HUES64 (cell line): ENCODE data around the gene DCAF10.
"Not testable (repeated sequence)": the region's sequence is repeated elsewhere in the genome, so short reads cannot be mapped to it uniquely, and the experiment has no call there.

Experiments used
- H3K27ac ChIP-seq: 2 replicates; pipeline ENCODE4 v1.7.0; 2013; ENCODE audit warnings: low read depth, low read length, inconsistent platforms
- H3K27me3 ChIP-seq: 2 replicates; pipeline ENCODE4 v1.6.1; 2013; ENCODE audit warnings: mild to moderate bottlenecking, low read length; ENCODE audit not compliant: insufficient read depth
- H3K36me3 ChIP-seq: 2 replicates; pipeline ENCODE4 v1.6.1; 2013; ENCODE audit warnings: mild to moderate bottlenecking, low read length; ENCODE audit not compliant: insufficient read depth
- H3K4me1 ChIP-seq: 2 replicates; pipeline ENCODE4 v1.6.1; 2013; ENCODE audit warnings: mild to moderate bottlenecking, low read length, moderate library complexity; ENCODE audit not compliant: insufficient read depth
- H3K4me3 ChIP-seq: 2 replicates; pipeline ENCODE4 v1.5.1; 2013; ENCODE audit warnings: mild to moderate bottlenecking, low read length, moderate library complexity
- H3K9ac ChIP-seq: 2 replicates; pipeline ENCODE4 v1.6.1; 2013; ENCODE audit warnings: mild to moderate bottlenecking, low read depth, low read length
- H3K9me3 ChIP-seq: 2 replicates; pipeline ENCODE4 v1.6.1; 2013; ENCODE audit warnings: low read depth, low read length; ENCODE audit not compliant: insufficient read depth
- WGBS: fragments of 150-250, 120-280 bp; methylation state at CpG from one replicate; pipeline ENCODE4 v1.1.7; 2013; ENCODE audit warnings: missing lambda C conversion rate; 5-methylcytosine and 5-hydroxymethylcytosine counted together

DCAF10 gene

DNA sequence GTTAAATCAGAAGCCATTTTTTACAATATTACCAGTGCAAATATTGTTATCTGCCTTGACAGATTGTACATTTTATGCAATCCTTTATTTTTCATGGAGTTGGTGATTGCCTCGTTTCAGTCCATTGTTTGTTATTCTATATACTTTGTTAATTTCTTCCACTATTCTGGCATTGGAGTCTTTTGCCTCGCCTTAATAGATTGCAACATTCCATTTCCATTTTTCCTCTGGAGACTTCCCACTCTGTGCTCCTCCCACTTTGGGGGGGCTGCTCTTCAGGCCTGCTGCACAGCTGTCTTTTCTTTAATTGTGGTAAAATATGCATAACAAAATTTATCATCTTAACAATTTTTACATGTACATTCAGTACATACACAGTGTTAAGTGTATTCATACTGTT, 4.4 kb upstream of the DCAF10 start:
- Histone ChIP-seq H3K9me3 (no peaks in the 10 kb centered on the region), H3K4me3 (no peak overlapping the region), H3K27ac (no peak overlapping the region), H3K4me1 (no peaks in the 10 kb centered on the region), H3K27me3 (peaks cover 27% of the 10 kb centered on the region; the same call in 1 of the 2 replicates), H3K9ac (no peak overlapping the region), H3K36me3 (no peaks in the 10 kb centered on the region)
- WGBS = 100% methylated on average over 1 of the region's 2 CpGs

- no peaks in the 10 kb centered on the region for H3K9me3 ChIP-seq
- peaks cover 16% of the 10 kb centered on the region for H3K4me1 ChIP-seq
- H3K27me3 ChIP-seq = peaks cover 11% of the 10 kb centered on the region; the same call in 1 of the 2 replicates
- no peak overlapping the region for H3K27ac ChIP-seq
- no peak overlapping the region for H3K4me3 ChIP-seq
- 84% methylated on average over 1 of the region's 1 CpG for WGBS
- H3K9ac ChIP-seq = no peak overlapping the region
- no peaks in the 10 kb centered on the region for H3K36me3 ChIP-seq
These were observed 1.9 kb upstream of the DCAF10 start for GRCh38 chr9:37798677-37799076.

GRCh38 chr9:37801287-37801850, 772 bp downstream of the DCAF10 start:
- Histone ChIP-seq H3K9ac (peak overlapping the region; percentile 83), H3K4me3 (peak overlapping the region; percentile 75), H3K27ac (peak overlapping the region; percentile 80; the same call in 1 of the 2 replicates), H3K36me3 (no peaks in the 10 kb centered on the region), H3K27me3 (no peaks in the 10 kb centered on the region), H3K9me3 (no peaks in the 10 kb centered on the region), H3K4me1 (peaks cover 16% of the 10 kb centered on the region)
- under 1% methylated on average over 45 of the region's 45 CpGs for WGBS

GRCh38 chr9:37801959-37802711, 1.5 kb downstream of the DCAF10 start:
- H3K36me3 ChIP-seq = no peaks in the 10 kb centered on the region
- peak overlapping the region; percentile 83 for H3K9ac ChIP-seq
- H3K27me3 ChIP-seq = no peaks in the 10 kb centered on the region
- peaks cover 16% of the 10 kb centered on the region for H3K4me1 ChIP-seq
- H3K27ac ChIP-seq = no peak overlapping the region
- H3K9me3 ChIP-seq = no peaks in the 10 kb centered on the region
- 68% methylated on average over 10 of the region's 10 CpGs for WGBS
- peak overlapping the region; percentile 75 for H3K4me3 ChIP-seq

- H3K9ac ChIP-seq = no peak overlapping the region
- H3K4me3 ChIP-seq = no peak overlapping the region
- no peak overlapping the region for H3K27ac ChIP-seq
- peaks cover 16% of the 10 kb centered on the region for H3K4me1 ChIP-seq
- H3K36me3 ChIP-seq = peaks cover 3% of the 10 kb centered on the region; the same call in 1 of the 2 replicates
- WGBS = 80% methylated on average over 4 of the region's 4 CpGs
- no peaks in the 10 kb centered on the region for H3K9me3 ChIP-seq
- H3K27me3 ChIP-seq = no peaks in the 10 kb centered on the region
These were observed 5.7 kb downstream of the DCAF10 start for GRCh38 chr9:37806271-37806670.

DNA sequence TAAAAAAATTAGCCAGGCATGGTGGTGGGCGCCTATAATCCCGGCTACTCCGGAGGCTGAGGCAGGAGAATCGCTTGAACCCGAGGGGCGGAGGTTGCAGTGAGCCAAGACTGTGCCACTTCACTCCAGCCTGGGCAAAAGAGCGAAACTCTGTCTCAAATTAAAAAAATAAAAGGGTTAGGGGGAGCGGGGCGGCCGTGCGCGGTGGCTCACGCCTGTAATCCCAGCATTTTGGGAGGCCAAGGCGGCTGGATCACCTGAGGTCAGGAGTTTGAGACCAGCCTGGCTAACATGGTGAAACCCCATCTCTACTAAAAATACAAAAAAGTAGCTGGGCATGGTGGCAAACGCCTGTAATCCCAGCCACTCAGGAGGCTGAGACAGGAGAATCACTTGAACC, 9.1 kb downstream of the DCAF10 start:
- 95% methylated on average over 15 of the region's 15 CpGs for WGBS
- not testable (repeated sequence) for H3K9me3 ChIP-seq, H3K27ac ChIP-seq

DNA sequence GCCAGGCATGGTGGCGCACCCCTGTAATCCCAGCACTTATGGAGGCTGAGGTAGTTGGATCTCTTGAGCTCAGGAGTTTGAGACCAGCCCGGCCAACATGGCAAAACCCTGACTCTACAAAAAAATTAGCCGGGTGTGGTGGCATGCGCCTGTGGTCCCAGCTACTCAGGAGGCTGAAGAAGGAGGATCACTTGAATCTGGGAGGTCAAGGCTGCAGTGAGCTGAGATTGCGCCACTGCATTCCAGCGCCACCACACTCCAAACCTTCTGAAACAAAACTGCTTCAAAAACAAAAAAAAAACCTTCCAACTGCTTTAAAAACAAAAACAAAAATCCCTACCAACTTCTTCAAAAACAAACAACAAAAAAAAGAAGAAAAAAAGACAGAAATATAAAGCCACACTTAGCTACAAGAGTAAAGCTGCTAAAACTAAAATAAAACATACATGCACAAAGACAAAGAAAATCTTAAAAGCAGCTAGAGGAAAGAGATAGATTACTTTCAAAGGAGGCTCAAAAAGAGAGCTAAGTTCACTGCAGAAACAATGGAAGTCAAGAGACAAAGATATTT, 11.4 kb downstream of the DCAF10 start:
- Histone ChIP-seq H3K27ac (no peak overlapping the region), H3K4me3 (no peak overlapping the region), H3K27me3 (no peaks in the 10 kb centered on the region), H3K9me3 (no peaks in the 10 kb centered on the region), H3K4me1 (no peaks in the 10 kb centered on the region), H3K9ac (no peak overlapping the region), H3K36me3 (peaks cover 3% of the 10 kb centered on the region; the same call in 1 of the 2 replicates)
- WGBS = 95% methylated on average over 6 of the region's 6 CpGs

More for the DNA sequence above, 9.1 kb downstream of the DCAF10 start:
- H3K9ac ChIP-seq, H3K4me3 ChIP-seq, H3K36me3 ChIP-seq, H3K27me3 ChIP-seq, H3K4me1 ChIP-seq: not testable (repeated sequence)

DNA sequence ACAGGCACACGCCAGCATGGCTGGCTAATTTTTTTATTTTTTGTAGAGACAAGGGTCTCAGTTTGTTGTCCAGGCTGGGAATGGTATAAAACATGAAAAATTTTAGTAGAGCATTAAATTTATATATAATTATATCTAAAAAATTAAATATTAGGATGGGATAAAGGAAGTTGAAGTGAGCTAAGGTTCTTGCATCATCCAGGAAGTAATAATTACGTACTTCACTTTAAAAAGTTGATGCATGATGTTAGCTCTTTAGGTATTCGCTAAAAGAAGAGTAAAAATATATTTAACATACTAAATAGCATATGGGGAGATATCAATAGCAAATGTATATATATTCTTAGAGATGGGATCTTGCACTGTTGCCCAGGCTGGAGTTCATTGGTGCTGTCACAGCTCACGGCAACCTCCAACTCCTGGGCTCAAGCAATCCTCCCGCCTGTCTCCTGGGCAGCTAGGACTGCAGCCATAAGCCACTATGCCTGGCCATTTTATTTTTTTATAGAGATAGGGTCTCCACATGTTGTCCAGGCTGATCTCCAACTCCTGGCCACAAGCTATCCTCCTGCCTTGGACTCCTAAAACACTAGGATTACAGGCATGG, 12.3 kb downstream of the DCAF10 start:
- Histone ChIP-seq H3K4me1 (no peaks in the 10 kb centered on the region), H3K9me3 (no peaks in the 10 kb centered on the region), H3K9ac (no peak overlapping the region), H3K36me3 (peaks cover 1% of the 10 kb centered on the region; the same call in 1 of the 2 replicates), H3K27me3 (no peaks in the 10 kb centered on the region), H3K27ac (no peak overlapping the region), H3K4me3 (no peak overlapping the region)
- over 99% methylated on average over 4 of the region's 5 CpGs for WGBS

DNA sequence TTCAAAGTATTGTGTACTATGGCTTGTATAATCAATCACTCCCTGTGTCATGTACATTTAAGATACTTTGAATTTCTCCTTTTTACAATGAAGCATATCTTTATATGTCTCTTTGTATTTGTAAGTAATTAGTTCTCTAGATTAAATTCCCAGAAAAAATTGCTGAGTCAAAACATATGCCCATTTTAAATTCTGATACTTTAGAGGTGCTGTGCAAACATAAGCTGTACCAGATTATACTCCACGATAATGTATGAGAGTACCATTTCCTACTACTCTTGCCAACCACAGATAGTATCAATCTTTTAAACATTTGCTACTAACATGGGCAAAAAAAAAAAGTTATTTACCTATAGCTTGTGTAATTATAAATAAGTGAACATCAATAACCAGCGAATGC, 18.3 kb downstream of the DCAF10 start:
- Histone ChIP-seq H3K27me3 (no peaks in the 10 kb centered on the region), H3K9me3 (no peaks in the 10 kb centered on the region), H3K36me3 (peaks cover 29% of the 10 kb centered on the region), H3K4me1 (no peaks in the 10 kb centered on the region), H3K27ac (no peak overlapping the region), H3K4me3 (no peak overlapping the region), H3K9ac (no peak overlapping the region)
- 100% methylated on average over 2 of the region's 2 CpGs for WGBS

- peaks cover 42% of the 10 kb centered on the region for H3K36me3 ChIP-seq
- 90% methylated on average over 4 of the region's 5 CpGs for WGBS
- no peaks in the 10 kb centered on the region for H3K9me3 ChIP-seq
- no peak overlapping the region for H3K27ac ChIP-seq
- H3K27me3 ChIP-seq = no peaks in the 10 kb centered on the region
- no peak overlapping the region for H3K9ac ChIP-seq
- H3K4me1 ChIP-seq = no peaks in the 10 kb centered on the region
- H3K4me3 ChIP-seq = no peak overlapping the region
These were observed 19.5 kb downstream of the DCAF10 start for GRCh38 chr9:37820142-37820541.

DNA sequence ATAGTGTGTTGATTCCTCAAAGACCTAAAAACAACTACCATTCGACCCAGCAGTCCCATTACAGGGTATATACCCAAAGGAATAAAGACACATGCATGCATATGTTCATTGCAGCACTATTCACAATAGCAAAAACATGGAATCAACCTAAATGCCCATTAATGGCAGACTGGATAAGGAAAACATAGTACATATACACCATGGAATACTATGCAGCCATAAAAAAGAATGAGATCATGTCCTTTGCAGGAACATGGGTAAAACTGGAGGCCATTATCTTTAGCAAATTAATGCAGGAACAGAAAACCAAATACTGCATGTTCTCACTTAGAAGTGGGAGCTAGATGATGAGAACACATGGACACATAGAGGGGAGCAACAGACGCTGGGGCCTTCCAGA, 24.6 kb downstream of the DCAF10 start:
- WGBS = 90% methylated on average over 2 of the region's 2 CpGs
- H3K9ac ChIP-seq, H3K9me3 ChIP-seq, H3K4me1 ChIP-seq, H3K4me3 ChIP-seq, H3K27ac ChIP-seq, H3K27me3 ChIP-seq: not testable (repeated sequence)
- H3K36me3 ChIP-seq = peaks cover 50% of the 10 kb centered on the region
